Tibial nerve (tissue), 4 donors: Measurements from ENCODE around the gene SYK. TPM values are rescaled to one million over a fixed set of nuclear protein-coding genes. Genes with fewer than 3 reads are reported as not detected.

Experiments used
- DNase-seq, 2 donors: peaks; one replicate each; pipeline ENCODE4 v3.0.0-alpha.2; 2019; ENCODE audit warnings: low spot score in 2 of 2
- H3K27ac ChIP-seq, 4 donors: fragments of 200-600 bp; sonication (generic) in 3 of 4; one replicate each; pipeline ENCODE4 v1.5.1; 2017 to 2019; ENCODE audit warnings: mild to moderate bottlenecking in 1 of 4
- H3K27me3 ChIP-seq, 2 donors: fragments of 200-600 bp; sonication (generic) in 1 of 2; one replicate each; pipeline versions ENCODE4 v1.5.1 to v1.6.0; 2017 to 2019
- H3K36me3 ChIP-seq, 3 donors: fragments of 200-600 bp; sonication (generic); one replicate each; pipeline ENCODE4 v1.5.1; 2018 to 2019
- H3K4me1 ChIP-seq, 4 donors: fragments of 200-600 bp; sonication (generic) in 3 of 4; one replicate each; pipeline ENCODE4 v1.5.1; 2017 to 2019
- H3K4me3 ChIP-seq, 4 donors: fragments of 200-600 bp; sonication (generic) in 3 of 4; one replicate each; pipeline ENCODE4 v1.5.1; 2017 to 2019; ENCODE audit warnings: mild to moderate bottlenecking in 1 of 4, moderate library complexity in 1 of 4
- H3K9me3 ChIP-seq, 4 donors: fragments of 200-600 bp; sonication (generic) in 3 of 4; one replicate each; pipeline ENCODE4 v1.5.1; 2017 to 2019
- EP300 ChIP-seq, 2 donors: sonication (generic); formaldehyde crosslinking; IDR thresholded peaks; one replicate each; pipeline ENCODE4 v1.6.1; 2017; ENCODE audit warnings: antibody characterized with exemption in 2 of 2, mild to moderate bottlenecking in 1 of 2
- POLR2A ChIP-seq, 2 donors: fragments of 450-650 bp; IDR thresholded peaks; one replicate each; pipeline ENCODE4 v1.6.1; 2017; ENCODE audit warnings: antibody characterized with exemption in 2 of 2, mild to moderate bottlenecking in 2 of 2, moderate library complexity in 2 of 2
- WGBS, 2 donors: methylation state at CpG; one replicate each; pipeline ENCODE4 v1.1.5; 2018; 5-methylcytosine and 5-hydroxymethylcytosine counted together
- total RNA-seq, 4 donors: library from RNA; depleted of rRNA; stranded (reverse); fragments of >200 nt; gene quantifications; one replicate each; pipeline ENCODE4 v1.1.0, GENCODE V29; 2016
- TF ChIP-seq, protein P1 (sequence below), 5 experiments: fragments of 200-600 bp in 3 of 5; fragments of 450-650 bp in 2 of 5; sonication (generic) in 3 of 5; IDR thresholded peaks; one replicate each; pipeline ENCODE4 v1.5.1; 2016 to 2019; ENCODE audit warnings: antibody characterized with exemption in 5 of 5, mild to moderate bottlenecking in 3 of 5, moderate library complexity in 2 of 5

SYK gene
- total RNA-seq, 4 donors from 2014 or later, result 8.0 to 20.7 (median 13.2) TPM

DNA sequence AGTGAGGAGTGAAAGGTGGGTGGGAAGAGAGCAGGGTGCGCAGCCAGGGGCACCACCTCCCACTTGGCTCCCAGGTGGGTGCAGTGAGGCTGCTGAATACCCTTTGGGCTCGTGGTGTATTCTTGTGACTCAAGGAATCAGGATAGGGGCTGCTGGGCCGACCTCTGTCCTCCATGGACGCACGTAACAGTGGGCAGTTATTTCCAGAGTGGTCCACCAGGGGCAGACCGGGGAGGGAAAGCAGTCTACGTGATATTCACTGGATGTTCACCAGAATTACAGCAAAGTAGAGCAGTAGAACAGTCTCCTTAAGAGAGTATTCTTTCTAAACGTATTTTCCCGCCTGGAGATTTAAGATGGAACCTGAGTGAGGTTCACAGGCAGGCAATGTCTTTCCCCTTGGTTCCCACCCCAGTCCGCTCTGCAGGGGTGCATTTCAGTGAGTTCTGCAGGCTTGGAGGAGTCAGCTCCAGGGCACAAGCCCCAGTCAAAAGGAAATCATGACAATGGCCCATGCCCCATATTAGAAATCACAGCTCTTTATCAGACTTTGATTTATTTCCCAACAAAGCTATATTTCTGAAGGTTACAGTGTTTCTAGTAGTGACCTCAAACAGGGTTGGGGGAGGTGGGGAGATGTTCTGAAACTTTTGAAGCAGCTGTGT is 88.7 kb downstream of the SYK start:
- H3K27me3 ChIP-seq, result no peaks in the 10 kb centered on the region
- no peak for DNase-seq
- WGBS, 2 donors, result 66 to 73% methylated on average over 10 of the region's 10 CpGs
- peaks cover 0 to 46% (median 0%) of the 10 kb centered on the region in 3 donors for H3K36me3 ChIP-seq
- no peaks in the 10 kb centered on the region for H3K4me1 ChIP-seq
- no peak overlapping the region for H3K4me3 ChIP-seq
- no peak for TF ChIP-seq POLR2A (IDR thresholded peaks at IDR 0.05)
- TF ChIP-seq, protein P1, sequence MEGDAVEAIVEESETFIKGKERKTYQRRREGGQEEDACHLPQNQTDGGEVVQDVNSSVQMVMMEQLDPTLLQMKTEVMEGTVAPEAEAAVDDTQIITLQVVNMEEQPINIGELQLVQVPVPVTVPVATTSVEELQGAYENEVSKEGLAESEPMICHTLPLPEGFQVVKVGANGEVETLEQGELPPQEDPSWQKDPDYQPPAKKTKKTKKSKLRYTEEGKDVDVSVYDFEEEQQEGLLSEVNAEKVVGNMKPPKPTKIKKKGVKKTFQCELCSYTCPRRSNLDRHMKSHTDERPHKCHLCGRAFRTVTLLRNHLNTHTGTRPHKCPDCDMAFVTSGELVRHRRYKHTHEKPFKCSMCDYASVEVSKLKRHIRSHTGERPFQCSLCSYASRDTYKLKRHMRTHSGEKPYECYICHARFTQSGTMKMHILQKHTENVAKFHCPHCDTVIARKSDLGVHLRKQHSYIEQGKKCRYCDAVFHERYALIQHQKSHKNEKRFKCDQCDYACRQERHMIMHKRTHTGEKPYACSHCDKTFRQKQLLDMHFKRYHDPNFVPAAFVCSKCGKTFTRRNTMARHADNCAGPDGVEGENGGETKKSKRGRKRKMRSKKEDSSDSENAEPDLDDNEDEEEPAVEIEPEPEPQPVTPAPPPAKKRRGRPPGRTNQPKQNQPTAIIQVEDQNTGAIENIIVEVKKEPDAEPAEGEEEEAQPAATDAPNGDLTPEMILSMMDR (IDR thresholded peaks at IDR 0.05), result no peak
- no peak for TF ChIP-seq EP300 (IDR thresholded peaks at IDR 0.05)
- H3K9me3 ChIP-seq, result peaks cover 0 to 12% (median 0%) of the 10 kb centered on the region in 4 donors
- H3K27ac ChIP-seq, result no peak overlapping the region

DNA sequence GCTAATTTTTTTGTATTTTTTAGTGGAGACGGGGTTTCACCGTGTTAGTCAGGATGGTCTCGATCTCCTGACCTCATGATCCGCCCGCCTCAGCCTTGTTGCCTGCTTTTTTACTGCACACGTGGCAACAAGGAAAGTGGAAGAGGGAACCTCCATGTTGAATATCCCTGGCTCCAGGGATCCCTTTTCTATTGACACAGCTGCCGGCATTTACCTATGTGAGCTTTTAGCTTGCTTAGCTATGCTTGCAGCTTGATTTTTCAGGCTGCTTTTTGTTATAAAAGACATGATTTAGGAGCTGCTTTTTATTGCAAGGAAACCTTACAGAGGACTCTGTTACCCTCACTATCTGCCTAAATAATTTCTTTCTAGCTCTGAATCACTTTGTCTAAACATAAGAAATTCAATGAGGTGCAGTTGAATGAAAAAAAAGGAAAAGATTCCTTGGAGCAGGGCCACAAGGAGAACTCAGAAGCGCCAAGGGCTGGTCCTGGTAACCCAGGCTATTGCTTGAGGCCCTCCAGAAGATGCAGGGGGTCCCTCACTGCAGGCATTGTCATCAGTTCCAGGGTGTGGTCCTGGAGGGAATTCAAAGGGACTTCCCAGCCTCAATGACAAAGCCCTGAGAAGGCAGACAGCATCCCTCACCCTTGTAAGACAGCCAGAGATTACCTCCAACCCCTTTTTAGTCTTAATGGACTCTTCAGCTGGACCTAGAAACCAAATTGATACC is 89.9 kb downstream of the SYK start:
- Histone ChIP-seq H3K27ac (no peak overlapping the region), H3K36me3 (peaks cover 0 to 44% (median 0%) of the 10 kb centered on the region in 3 donors), H3K4me3 (no peak overlapping the region), H3K4me1 (no peaks in the 10 kb centered on the region), H3K9me3 (peaks cover 0 to under 1% (median 0%) of the 10 kb centered on the region in 4 donors), H3K27me3 (no peaks in the 10 kb centered on the region)
- WGBS, 2 donors, result 67 to 85% methylated on average over 8 of the region's 8 CpGs
- TF ChIP-seq EP300 (IDR thresholded peaks at IDR 0.05), result no peak
- TF ChIP-seq, protein P1 (IDR thresholded peaks at IDR 0.05), result no peak
- TF ChIP-seq POLR2A (IDR thresholded peaks at IDR 0.05), result no peak
- DNase-seq, result no peak

DNA sequence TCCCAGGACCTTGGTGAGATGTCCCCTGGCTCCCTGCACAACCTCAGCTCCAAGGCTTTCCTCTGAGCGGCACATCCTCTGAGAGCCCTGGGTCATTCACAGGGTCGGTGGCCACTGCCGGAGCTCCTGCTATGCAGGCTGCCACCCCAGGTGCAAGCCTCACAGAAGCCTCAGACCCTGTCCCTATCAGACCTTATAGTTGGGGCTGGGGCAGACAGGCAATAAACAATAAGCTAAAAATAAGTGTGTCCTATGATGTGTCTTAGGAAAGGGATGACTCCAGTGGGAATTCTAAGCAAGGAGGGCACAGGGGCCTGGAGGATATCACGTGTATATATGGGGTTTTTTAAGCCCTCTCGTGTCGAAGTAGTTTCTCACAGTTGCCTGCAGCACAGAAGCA is 91.3 kb downstream of the SYK start:
- TF ChIP-seq, protein P1 (IDR thresholded peaks at IDR 0.05), result no peak
- TF ChIP-seq EP300 (IDR thresholded peaks at IDR 0.05), result no peak
- TF ChIP-seq POLR2A (IDR thresholded peaks at IDR 0.05), result no peak
- 63 to 65% methylated on average over 6 of the region's 6 CpGs for WGBS, 2 donors
- Histone ChIP-seq H3K27me3 (no peaks in the 10 kb centered on the region), H3K9me3 (no peaks in the 10 kb centered on the region), H3K4me1 (no peaks in the 10 kb centered on the region), H3K27ac (no peak overlapping the region), H3K4me3 (no peak overlapping the region), H3K36me3 (peaks cover 0 to 49% (median 0%) of the 10 kb centered on the region in 3 donors)
- DNase-seq, result no peak

DNA sequence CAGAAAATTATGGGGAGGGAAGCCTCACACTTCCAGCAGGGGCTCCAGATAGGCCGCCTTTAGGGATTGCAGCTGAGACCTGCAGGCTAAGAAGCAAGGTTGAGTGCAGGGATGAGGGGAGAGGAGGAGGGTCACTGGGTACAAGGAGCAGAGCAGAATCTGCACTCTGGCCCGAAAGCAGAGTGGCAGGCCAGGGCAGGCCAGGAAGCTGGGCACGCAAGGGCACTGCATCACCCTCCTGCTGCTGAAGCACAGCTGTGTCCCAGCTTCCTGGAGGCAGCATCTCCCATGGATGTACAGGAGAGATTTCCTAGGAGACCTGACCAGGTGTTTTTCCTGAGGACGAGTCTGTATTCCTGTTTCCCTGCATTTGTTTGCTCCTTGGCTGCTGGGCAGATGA is 92.1 kb downstream of the SYK start:
- H3K36me3 ChIP-seq, result peaks cover 0 to 47% (median 0%) of the 10 kb centered on the region in 3 donors
- no peak overlapping the region for H3K27ac ChIP-seq
- H3K9me3 ChIP-seq, result no peaks in the 10 kb centered on the region
- DNase-seq, result no peak
- TF ChIP-seq EP300 (IDR thresholded peaks at IDR 0.05) (no peak), POLR2A (IDR thresholded peaks at IDR 0.05) (no peak)
- TF ChIP-seq, protein P1 (IDR thresholded peaks at IDR 0.05), result no peak
- no peaks in the 10 kb centered on the region for H3K27me3 ChIP-seq
- H3K4me1 ChIP-seq, result no peaks in the 10 kb centered on the region
- 87 to 90% methylated on average over 4 of the region's 4 CpGs for WGBS, 2 donors
- no peak overlapping the region for H3K4me3 ChIP-seq
